Measurements from ENCODE around the gene CLEC2D.

DNA sequence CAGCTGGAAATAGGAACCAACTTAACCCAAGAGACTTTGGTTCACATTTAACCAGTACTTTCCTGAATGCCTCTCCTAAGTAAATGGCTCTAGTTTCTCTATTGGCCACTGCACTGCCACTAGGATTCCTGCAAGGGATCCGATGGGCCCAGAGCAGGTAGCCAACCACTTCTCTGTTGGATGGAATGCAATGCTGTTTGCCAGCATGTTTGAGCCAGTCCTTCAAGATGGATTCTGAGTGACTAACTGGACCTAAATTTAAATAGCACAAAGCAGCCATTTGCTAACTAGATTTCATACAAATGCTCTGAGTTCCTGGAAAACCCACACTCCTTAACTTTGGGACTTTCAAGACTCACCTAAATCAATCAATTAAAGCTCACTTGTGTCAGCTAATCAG, 9.5 kb upstream of the CLEC2D start:
- no peak for TF ChIP-seq POLR2AphosphoS5 (IDR thresholded peaks at IDR 0.05)
- TF ChIP-seq CTCF (IDR thresholded peaks at IDR 0.05 in 8 of 11, conservative IDR thresholded peaks at IDR 0.05 in 3 of 11): no peak

All from spleen (tissue), 7 donors.